T-helper 1 cell (primary cell): ENCODE data around the gene SEMA5A.

Experiments
- DNase-seq, 5 donors: peaks; one replicate each; pipeline ENCODE4 v3.0.0-alpha.2; 2012 to 2020
- total RNA-seq, 4 donors: gene quantifications; one replicate each; lab custom pipeline; 2026; lab: John Stamatoyannopoulos, UW

Gene SEMA5A
- total RNA-seq, result 0.59 to 2.6 (median 2.0) reads per million in 4 donors

GRCh38 chr5:9545992-9546851 lies at the start of gene SEMA5A:
Gene SEMA5A, minus strand, starts transcription at chr5:9546075. Its CDS starts 166,129 bp downstream, at chr5:9379946.
- no peak for DNase-seq

- no peak for DNase-seq
Measured at GRCh38 chr5:9594913-9595312, 49.0 kb upstream of the SEMA5A start.

GRCh38 chr5:9589049-9589835 lies 43.4 kb upstream of the SEMA5A start:
- no peak for DNase-seq

- DNase-seq, result no peak
Measured at GRCh38 chr5:9588254-9588653, 42.4 kb upstream of the SEMA5A start.

GRCh38 chr5:9587135-9587534 lies 41.3 kb upstream of the SEMA5A start:
- no peak for DNase-seq

- no peak for DNase-seq
Measured at GRCh38 chr5:9582406-9582805, 36.5 kb upstream of the SEMA5A start.

- no peak for DNase-seq
Measured at GRCh38 chr5:9573796-9574195, 27.9 kb upstream of the SEMA5A start.

- no peak for DNase-seq
Measured at GRCh38 chr5:9572246-9572645, 26.4 kb upstream of the SEMA5A start.

- no peak for DNase-seq
Measured at GRCh38 chr5:9570876-9571275, 25.0 kb upstream of the SEMA5A start.

GRCh38 chr5:9567039-9567438 lies 21.2 kb upstream of the SEMA5A start:
- DNase-seq, result no peak

- no peak for DNase-seq
Measured at GRCh38 chr5:9564752-9565151, 18.9 kb upstream of the SEMA5A start.

GRCh38 chr5:9562141-9562540 lies 16.3 kb upstream of the SEMA5A start:
- no peak for DNase-seq

- no peak for DNase-seq
Measured at GRCh38 chr5:9559965-9560364, 14.1 kb upstream of the SEMA5A start.

- no peak for DNase-seq
Measured at GRCh38 chr5:9558319-9558965, 12.6 kb upstream of the SEMA5A start.

- DNase-seq, result no peak
Measured at GRCh38 chr5:9557696-9558095, 11.8 kb upstream of the SEMA5A start.

- DNase-seq, result no peak
Measured at GRCh38 chr5:9555961-9556360, 10.1 kb upstream of the SEMA5A start.

- DNase-seq, result no peak
Measured at GRCh38 chr5:9554122-9554521, 8.2 kb upstream of the SEMA5A start.

GRCh38 chr5:9553561-9553960 lies 7.7 kb upstream of the SEMA5A start:
- DNase-seq, result no peak

GRCh38 chr5:9551567-9552537 lies 6.0 kb upstream of the SEMA5A start:
- no peak for DNase-seq

- no peak for DNase-seq
Measured at GRCh38 chr5:9549941-9550340, 4.1 kb upstream of the SEMA5A start.

GRCh38 chr5:9547122-9547947 lies 1.5 kb upstream of the SEMA5A start:
- no peak for DNase-seq
